ENCODE data around the gene PLEKHG3.

Gene PLEKHG3

DNA sequence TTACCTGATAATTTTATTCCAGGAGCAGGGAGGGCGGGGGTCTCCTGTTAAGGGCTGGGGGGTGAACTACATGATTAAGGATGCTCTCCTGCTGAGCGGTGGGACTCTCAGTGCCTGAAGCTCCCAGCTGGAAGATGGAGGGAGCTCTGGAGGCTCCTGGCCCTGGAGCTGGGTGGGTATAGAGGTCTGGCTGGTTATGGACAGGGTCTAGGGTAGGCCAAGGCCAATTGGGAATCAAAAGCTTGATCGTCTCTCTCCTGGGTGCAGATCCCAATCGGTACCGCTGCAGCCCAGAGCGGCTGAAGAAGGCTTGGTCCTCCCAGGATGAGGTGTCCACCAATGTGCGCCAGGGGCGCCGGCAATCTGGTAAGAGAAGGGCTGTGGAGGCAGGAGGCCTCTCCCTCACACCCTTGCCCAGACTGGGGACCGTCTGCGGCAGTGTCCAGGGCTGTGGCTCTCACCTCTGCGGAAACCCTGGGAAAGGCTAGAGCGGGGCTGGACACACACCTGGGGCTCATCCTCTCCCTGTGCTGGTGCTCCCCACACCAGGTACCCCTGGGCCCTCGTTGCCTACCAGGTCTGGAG is 28.4 kb downstream of the PLEKHG3 start:
- no peaks in the 10 kb centered on the region for H3K27me3 ChIP-seq (replicated peaks; ENCODE audit: control insufficient read depth, insufficient read depth, low read length)
- TF ChIP-seq, protein P1, sequence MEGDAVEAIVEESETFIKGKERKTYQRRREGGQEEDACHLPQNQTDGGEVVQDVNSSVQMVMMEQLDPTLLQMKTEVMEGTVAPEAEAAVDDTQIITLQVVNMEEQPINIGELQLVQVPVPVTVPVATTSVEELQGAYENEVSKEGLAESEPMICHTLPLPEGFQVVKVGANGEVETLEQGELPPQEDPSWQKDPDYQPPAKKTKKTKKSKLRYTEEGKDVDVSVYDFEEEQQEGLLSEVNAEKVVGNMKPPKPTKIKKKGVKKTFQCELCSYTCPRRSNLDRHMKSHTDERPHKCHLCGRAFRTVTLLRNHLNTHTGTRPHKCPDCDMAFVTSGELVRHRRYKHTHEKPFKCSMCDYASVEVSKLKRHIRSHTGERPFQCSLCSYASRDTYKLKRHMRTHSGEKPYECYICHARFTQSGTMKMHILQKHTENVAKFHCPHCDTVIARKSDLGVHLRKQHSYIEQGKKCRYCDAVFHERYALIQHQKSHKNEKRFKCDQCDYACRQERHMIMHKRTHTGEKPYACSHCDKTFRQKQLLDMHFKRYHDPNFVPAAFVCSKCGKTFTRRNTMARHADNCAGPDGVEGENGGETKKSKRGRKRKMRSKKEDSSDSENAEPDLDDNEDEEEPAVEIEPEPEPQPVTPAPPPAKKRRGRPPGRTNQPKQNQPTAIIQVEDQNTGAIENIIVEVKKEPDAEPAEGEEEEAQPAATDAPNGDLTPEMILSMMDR (IDR thresholded peaks at IDR 0.05; ENCODE audit: insufficient read depth, low read length, poor library complexity, severe bottlenecking): no peak
- no peaks in the 10 kb centered on the region for H3K36me3 ChIP-seq (ENCODE audit: control insufficient read depth, insufficient read depth, low read length)
- H3K4me3 ChIP-seq (replicated peaks; ENCODE audit: low read depth, low read length): no peak overlapping the region
- no peak for DNase-seq (ENCODE audit: extremely low read depth, insufficient read length)

DNA sequence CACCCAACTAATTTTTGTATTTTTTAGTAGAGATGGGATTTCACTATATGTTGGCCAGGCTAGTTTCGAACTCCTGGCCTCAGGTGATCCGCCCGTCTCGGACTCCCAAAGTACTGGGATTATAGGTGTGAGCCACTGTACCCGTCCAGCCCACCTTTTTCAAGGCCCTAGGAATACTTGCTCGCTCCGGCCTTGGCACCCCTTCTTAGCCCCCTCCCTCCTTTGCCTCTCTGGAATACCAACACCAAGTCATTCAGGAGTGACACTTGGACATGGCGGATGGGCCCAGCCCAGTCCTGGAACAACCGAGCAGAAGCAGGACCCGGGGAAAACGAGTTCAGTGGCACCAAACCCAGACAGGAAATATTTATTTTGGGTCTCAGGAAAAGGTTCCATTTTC is 29.1 kb downstream of the PLEKHG3 start:
- no peak for DNase-seq (ENCODE audit: extremely low read depth, insufficient read length)
- no peak overlapping the region for H3K4me3 ChIP-seq (replicated peaks; ENCODE audit: low read depth, low read length)
- no peaks in the 10 kb centered on the region for H3K27me3 ChIP-seq (replicated peaks; ENCODE audit: control insufficient read depth, insufficient read depth, low read length)
- no peaks in the 10 kb centered on the region for H3K36me3 ChIP-seq (ENCODE audit: control insufficient read depth, insufficient read depth, low read length)
- TF ChIP-seq, protein P1 (IDR thresholded peaks at IDR 0.05; ENCODE audit: insufficient read depth, low read length, poor library complexity, severe bottlenecking): no peak

DNA sequence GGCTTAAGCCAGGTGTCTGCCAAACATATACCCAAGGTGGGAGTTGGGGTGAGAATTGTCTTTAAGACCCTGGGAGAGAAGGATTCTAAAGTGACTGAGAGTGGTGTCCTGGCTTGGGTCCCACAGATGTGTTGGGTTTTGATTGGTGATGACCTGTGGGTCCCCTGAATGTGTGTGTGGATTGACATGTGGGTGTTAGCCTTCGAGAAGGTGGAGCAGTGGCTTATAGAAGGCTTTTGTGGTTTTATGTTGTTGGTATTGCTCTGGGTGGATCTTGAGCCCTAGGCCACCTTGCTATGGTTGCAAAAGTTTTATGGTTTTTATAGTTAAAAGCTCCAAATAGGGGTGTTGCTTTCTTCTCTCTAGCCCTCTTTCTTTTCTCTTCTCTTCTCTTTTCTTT is 29.7 kb downstream of the PLEKHG3 start:
- no peaks in the 10 kb centered on the region for H3K27me3 ChIP-seq (replicated peaks; ENCODE audit: control insufficient read depth, insufficient read depth, low read length)
- no peak for DNase-seq (ENCODE audit: extremely low read depth, insufficient read length)
- no peak overlapping the region for H3K4me3 ChIP-seq (replicated peaks; ENCODE audit: low read depth, low read length)
- no peaks in the 10 kb centered on the region for H3K36me3 ChIP-seq (ENCODE audit: control insufficient read depth, insufficient read depth, low read length)
- TF ChIP-seq, protein P1 (IDR thresholded peaks at IDR 0.05; ENCODE audit: insufficient read depth, low read length, poor library complexity, severe bottlenecking): no peak

DNA sequence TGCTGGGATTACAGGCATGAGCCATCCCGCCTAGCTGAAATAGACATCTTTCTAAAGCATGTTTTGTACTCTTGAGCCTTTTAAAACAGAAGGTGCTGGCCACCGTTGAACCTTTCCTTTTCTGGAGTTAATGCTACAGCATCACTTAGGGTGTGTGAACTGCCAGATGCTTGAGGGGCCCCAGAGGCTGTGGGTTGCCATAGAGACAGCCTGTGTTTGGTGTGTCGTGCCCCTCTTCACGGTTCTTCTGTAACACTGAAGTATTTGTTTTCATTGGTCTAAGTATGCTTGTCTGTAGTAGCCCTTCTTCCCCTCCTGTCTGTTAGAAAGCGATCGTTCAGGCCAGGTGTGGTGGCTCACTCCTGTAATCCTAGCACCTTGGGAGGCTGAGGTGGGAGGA is 30.8 kb downstream of the PLEKHG3 start:
- no peak for DNase-seq (ENCODE audit: extremely low read depth, insufficient read length)
- no peak overlapping the region for H3K4me3 ChIP-seq (replicated peaks; ENCODE audit: low read depth, low read length)
- no peaks in the 10 kb centered on the region for H3K36me3 ChIP-seq (ENCODE audit: control insufficient read depth, insufficient read depth, low read length)
- H3K27me3 ChIP-seq (replicated peaks; ENCODE audit: control insufficient read depth, insufficient read depth, low read length): no peaks in the 10 kb centered on the region
- TF ChIP-seq, protein P1 (IDR thresholded peaks at IDR 0.05; ENCODE audit: insufficient read depth, low read length, poor library complexity, severe bottlenecking): no peak

DNA sequence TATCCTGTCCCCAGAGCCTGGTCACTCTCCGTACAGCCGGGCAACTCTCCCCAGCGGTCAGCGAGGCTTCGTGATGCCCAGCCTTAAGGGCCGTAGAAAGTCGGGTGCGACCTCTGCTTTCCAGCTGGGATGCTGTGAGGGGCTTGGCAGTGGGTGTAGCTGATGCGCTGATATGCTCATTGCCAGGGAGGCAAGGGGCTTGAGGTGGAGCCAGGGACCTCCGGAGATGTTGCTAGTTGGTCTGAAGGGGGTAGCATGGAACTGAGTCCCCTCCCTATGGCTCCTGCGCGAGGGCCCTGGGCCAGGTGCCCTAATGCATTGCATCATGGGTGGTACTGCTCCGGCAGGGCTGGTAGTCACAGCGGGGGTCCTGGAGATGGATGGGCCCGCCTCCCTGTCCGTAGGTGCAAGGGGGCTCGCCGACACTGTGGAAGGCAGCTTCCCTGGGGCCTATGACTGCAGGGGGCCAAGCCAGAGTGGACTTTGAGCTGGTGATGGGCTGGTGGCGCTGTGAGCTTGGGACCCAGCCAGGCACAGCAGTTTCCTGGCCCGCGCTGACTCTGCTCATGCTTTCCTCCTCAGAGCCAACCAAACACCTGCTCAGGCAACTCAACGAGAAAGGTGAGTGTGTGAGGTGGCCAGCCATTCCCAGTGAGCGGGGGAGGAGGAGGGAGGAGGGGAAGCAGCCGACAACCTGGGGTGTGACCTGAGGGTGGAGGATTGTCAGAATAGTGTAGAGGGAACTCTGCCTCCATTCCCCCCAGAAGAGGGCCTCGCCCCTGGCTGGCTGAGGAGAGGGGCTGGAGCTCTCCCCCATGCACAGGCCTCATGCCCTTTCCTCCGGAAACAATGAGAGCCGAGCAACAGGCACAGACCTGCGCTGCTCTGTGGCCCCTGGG is 32.3 kb downstream of the PLEKHG3 start:
- Histone ChIP-seq H3K4me3 (replicated peaks; ENCODE audit: low read depth, low read length) (no peak overlapping the region), H3K36me3 (ENCODE audit: control insufficient read depth, insufficient read depth, low read length) (no peaks in the 10 kb centered on the region), H3K27me3 (replicated peaks; ENCODE audit: control insufficient read depth, insufficient read depth, low read length) (no peaks in the 10 kb centered on the region)
- TF ChIP-seq, protein P1 (IDR thresholded peaks at IDR 0.05; ENCODE audit: insufficient read depth, low read length, poor library complexity, severe bottlenecking): no peak
- DNase-seq (ENCODE audit: extremely low read depth, insufficient read length): no peak

Data from GM06990 (cell line).